ENCODE results near the gene TUT7. TPM values are rescaled to one million over a fixed set of nuclear protein-coding genes. Genes with fewer than 3 reads are reported as not detected.
A peak's percentile ranks its signal among the peaks of the same experiment; 100 is the strongest.
"Not testable (repeated sequence)": the region's sequence is repeated elsewhere in the genome, so short reads cannot be mapped to it uniquely, and the experiment has no call there.

The TUT7 gene
- 25.9 and 26.4 TPM in 2 replicates for total RNA-seq

GRCh38 chr9:86354011-86354817 lies at the start of gene TUT7:
TSS of gene TUT7 (minus strand) at chr9:86354410. CDS start at chr9:86353199, 1,211 bp downstream.
- Histone ChIP-seq H3K36me3 (ENCODE audit: control insufficient read depth, insufficient read depth, low read length) (no peaks in the 10 kb centered on the region), H3K27me3 (ENCODE audit: control insufficient read depth, insufficient read depth, low read length) (no peaks in the 10 kb centered on the region), H3K4me3 (ENCODE audit: low read depth, low read length) (peak within 1 kb of the TSS; percentile 93)
- no peak for TF ChIP-seq CTCF (IDR thresholded peaks at IDR 0.05; ENCODE audit: insufficient read depth, low read length, poor library complexity, severe bottlenecking)
- DNase-seq (ENCODE audit: low read depth) = peak; percentile 52

- Histone ChIP-seq H3K27me3 (ENCODE audit: control insufficient read depth, insufficient read depth, low read length) (no peaks in the 10 kb centered on the region), H3K4me3 (ENCODE audit: low read depth, low read length) (no peak overlapping the region), H3K36me3 (ENCODE audit: control insufficient read depth, insufficient read depth, low read length) (no peaks in the 10 kb centered on the region)
- TF ChIP-seq CTCF (IDR thresholded peaks at IDR 0.05; ENCODE audit: insufficient read depth, low read length, poor library complexity, severe bottlenecking) = no peak
- no peak for DNase-seq (ENCODE audit: low read depth)
Measured at GRCh38 chr9:86402591-86402990, 48.4 kb upstream of the TUT7 start.

GRCh38 chr9:86396412-86396811 lies 42.2 kb upstream of the TUT7 start:
- Histone ChIP-seq H3K27me3 (ENCODE audit: control insufficient read depth, insufficient read depth, low read length) (no peaks in the 10 kb centered on the region), H3K36me3 (ENCODE audit: control insufficient read depth, insufficient read depth, low read length) (no peaks in the 10 kb centered on the region), H3K4me3 (ENCODE audit: low read depth, low read length) (no peak overlapping the region)
- DNase-seq (ENCODE audit: low read depth) = no peak
- TF ChIP-seq CTCF (IDR thresholded peaks at IDR 0.05; ENCODE audit: insufficient read depth, low read length, poor library complexity, severe bottlenecking) = no peak

- H3K4me3 ChIP-seq (ENCODE audit: low read depth, low read length); H3K36me3 ChIP-seq (ENCODE audit: control insufficient read depth, insufficient read depth, low read length); DNase-seq (ENCODE audit: low read depth); H3K27me3 ChIP-seq (ENCODE audit: control insufficient read depth, insufficient read depth, low read length): not testable (repeated sequence)
Measured at GRCh38 chr9:86390184-86390583, 36.0 kb upstream of the TUT7 start.

- no peak for TF ChIP-seq CTCF (IDR thresholded peaks at IDR 0.05; ENCODE audit: insufficient read depth, low read length, poor library complexity, severe bottlenecking)
- Histone ChIP-seq H3K36me3 (ENCODE audit: control insufficient read depth, insufficient read depth, low read length) (no peaks in the 10 kb centered on the region), H3K4me3 (ENCODE audit: low read depth, low read length) (no peak overlapping the region), H3K27me3 (ENCODE audit: control insufficient read depth, insufficient read depth, low read length) (no peaks in the 10 kb centered on the region)
- no peak for DNase-seq (ENCODE audit: low read depth)
Measured at GRCh38 chr9:86389628-86390027, 35.4 kb upstream of the TUT7 start.

- no peak for TF ChIP-seq CTCF (IDR thresholded peaks at IDR 0.05; ENCODE audit: insufficient read depth, low read length, poor library complexity, severe bottlenecking)
- Histone ChIP-seq H3K4me3 (ENCODE audit: low read depth, low read length) (no peak overlapping the region), H3K27me3 (ENCODE audit: control insufficient read depth, insufficient read depth, low read length) (no peaks in the 10 kb centered on the region), H3K36me3 (ENCODE audit: control insufficient read depth, insufficient read depth, low read length) (no peaks in the 10 kb centered on the region)
- DNase-seq (ENCODE audit: low read depth) = no peak
Measured at GRCh38 chr9:86387376-86387775, 33.2 kb upstream of the TUT7 start.

GRCh38 chr9:86383000-86383399 lies 28.8 kb upstream of the TUT7 start:
- H3K27me3 ChIP-seq (ENCODE audit: control insufficient read depth, insufficient read depth, low read length) = not testable (repeated sequence)

More at GRCh38 chr9:86383000-86383399, 28.8 kb upstream of the TUT7 start:
- DNase-seq (ENCODE audit: low read depth); H3K36me3 ChIP-seq (ENCODE audit: control insufficient read depth, insufficient read depth, low read length); H3K4me3 ChIP-seq (ENCODE audit: low read depth, low read length): not testable (repeated sequence)

All from kidney epithelial cell (primary cell).